Endothelial cell of umbilical vein (primary cell): ENCODE results near the gene TRIM27. TPM values are rescaled to one million over a fixed set of nuclear protein-coding genes. Genes with fewer than 3 reads are reported as not detected.
"Not testable (repeated sequence)": the region's sequence is repeated elsewhere in the genome, so short reads cannot be mapped to it uniquely, and the experiment has no call there.

ENCODE experiments used
- BruUV-seq: library from RNA; stranded (reverse); fragments of 400-500 nt; replicated peaks from 2 replicates; lab custom pipeline; 2021; lab: Mats Ljungman, UMichigan
- CTCF ChIA-PET: fragments of 300-600, 350-600 bp; sonication (Branson Sonifier 250); formaldehyde crosslinking; loops from one replicate; lab custom pipeline; 2021; ENCODE audit warnings: antibody characterized with exemption, inconsistent platforms; lab: Charles Lee
- POLR2A ChIA-PET: fragments of 300-600, 350-600 bp; sonication (Branson Sonifier 250); formaldehyde crosslinking; loops from one replicate; lab custom pipeline; 2021; ENCODE audit warnings: antibody characterized with exemption, inconsistent platforms; lab: Charles Lee
- DNase-seq: peaks from one replicate; pipeline ENCODE4 v3.0.0-alpha.2; 2011; ENCODE audit warnings: low read depth, low spot score
- FAIRE-seq: peaks from 2 replicates; lab custom pipeline; 2011; peaks lifted over from hg19 to GRCh38; lab: Jason Lieb, UNC
- H2AFZ ChIP-seq: 2 replicates; pipeline ENCODE4 v1.6.0; 2012; ENCODE audit warnings: low read depth, low read length, control low read depth, inconsistent platforms
- H3K27ac ChIP-seq: 2 replicates; pipeline ENCODE4 v1.5.1; 2011; ENCODE audit warnings: low read depth, mild to moderate bottlenecking, control low read depth, low read length, moderate library complexity; ENCODE audit not compliant: insufficient read depth
- H3K27me3 ChIP-seq, 2 experiments: 2 replicates each; pipeline versions ENCODE4 v1.6.0 to v1.6.1; 2011; ENCODE audit warnings: low read length in 2 of 2, mixed read lengths in 1 of 2; ENCODE audit not compliant: control insufficient read depth in 2 of 2, insufficient read depth in 2 of 2
- H3K36me3 ChIP-seq, 2 experiments: 2 replicates in 1 of 2; 3 replicates in 1 of 2; pipeline ENCODE4 v1.5.1; 2011; ENCODE audit warnings: low read length in 2 of 2, mild to moderate bottlenecking in 1 of 2, moderate library complexity in 1 of 2; ENCODE audit not compliant: control insufficient read depth in 2 of 2, insufficient read depth in 2 of 2; ENCODE audit errors: extremely low read depth in 1 of 2
- H3K4me1 ChIP-seq: 3 replicates; pipeline ENCODE4 v1.5.1; 2011; ENCODE audit warnings: mild to moderate bottlenecking, low read length; ENCODE audit not compliant: control insufficient read depth, insufficient read depth; ENCODE audit errors: extremely low read depth
- H3K4me2 ChIP-seq: 2 replicates; pipeline ENCODE4 v1.6.1; 2011; ENCODE audit warnings: low read length, control low read depth, mixed read lengths; ENCODE audit not compliant: insufficient read depth
- H3K4me3 ChIP-seq, 3 experiments: fragments of 200-600 bp in 1 of 3; sonication (generic), shearing (Covaris generic) in 1 of 3; replicated peaks in 1 of 3; 2 replicates each; pipeline ENCODE4 v1.5.1; 2011 to 2016; ENCODE audit warnings: control low read depth in 3 of 3, low read length in 3 of 3, mild to moderate bottlenecking in 2 of 3, inconsistent platforms in 1 of 3, low read depth in 1 of 3, moderate library complexity in 1 of 3; ENCODE audit not compliant: insufficient read depth in 1 of 3
- H3K79me2 ChIP-seq: 2 replicates; pipeline ENCODE4 v1.6.0; 2012; ENCODE audit warnings: low read length, inconsistent platforms; ENCODE audit not compliant: control insufficient read depth, insufficient read depth
- H3K9ac ChIP-seq: replicated peaks from 2 replicates; pipeline ENCODE3; 2011; ENCODE audit warnings: low read length, control low read depth; ENCODE audit not compliant: insufficient read depth; ENCODE audit errors: extremely low read depth
- H3K9me1 ChIP-seq: replicated peaks from 3 replicates; pipeline ENCODE4 v1.6.0; 2011; ENCODE audit warnings: mild to moderate bottlenecking, low read length; ENCODE audit not compliant: control insufficient read depth, insufficient read depth; ENCODE audit errors: extremely low read depth
- H3K9me3 ChIP-seq: replicated peaks from 2 replicates; pipeline ENCODE4 v1.5.1; 2012; ENCODE audit warnings: low read length, inconsistent platforms; ENCODE audit not compliant: control insufficient read depth, insufficient read depth
- H4K20me1 ChIP-seq: replicated peaks from 2 replicates; pipeline ENCODE3; 2011; ENCODE audit warnings: mild to moderate bottlenecking, low read length; ENCODE audit not compliant: control insufficient read depth, insufficient read depth; ENCODE audit errors: extremely low read depth
- CTCF ChIP-seq, 2 donors: IDR thresholded peaks; 1 replicate in 1 of 2; 2 replicates in 1 of 2; pipeline ENCODE4 v1.5.1; 2011; ENCODE audit warnings: low read length in 2 of 2, mild to moderate bottlenecking in 2 of 2, moderate library complexity in 2 of 2, control low read depth in 1 of 2, inconsistent platforms in 1 of 2, low read depth in 1 of 2; ENCODE audit not compliant: insufficient read depth in 1 of 2; ENCODE audit errors: extremely low read depth in 1 of 2
- EZH2 ChIP-seq: IDR thresholded peaks from 2 replicates; pipeline ENCODE4 v1.6.1; 2012; ENCODE audit warnings: borderline replicate concordance, low read depth, mild to moderate bottlenecking, moderate library complexity, low read length, inconsistent platforms; ENCODE audit not compliant: severe bottlenecking
- FOS ChIP-seq: IDR thresholded peaks from 2 replicates; pipeline ENCODE4 v1.6.1; 2011; ENCODE audit warnings: mild to moderate bottlenecking, low read length, moderate library complexity, borderline replicate concordance; ENCODE audit not compliant: insufficient read depth
- GATA2 ChIP-seq: IDR thresholded peaks from 2 replicates; pipeline ENCODE4 v1.7.0; 2011; ENCODE audit warnings: low read depth, mild to moderate bottlenecking, moderate library complexity, mixed read lengths, low read length; ENCODE audit not compliant: insufficient read length, insufficient read depth
- JUN ChIP-seq: IDR thresholded peaks from 2 replicates; pipeline ENCODE4 v1.6.1; 2011; ENCODE audit warnings: borderline replicate concordance, low read depth; ENCODE audit not compliant: insufficient read length, insufficient read depth
- MAX ChIP-seq: IDR thresholded peaks from 2 replicates; pipeline ENCODE4 v1.6.1; 2011; ENCODE audit not compliant: insufficient read depth, insufficient read length
- MYC ChIP-seq: IDR thresholded peaks from one replicate; pipeline ENCODE4 v1.6.1; 2011; ENCODE audit warnings: mild to moderate bottlenecking, low read depth, low read length
- POLR2A ChIP-seq: IDR thresholded peaks from 2 replicates; pipeline ENCODE4 v1.6.1; 2012; ENCODE audit warnings: low read depth, mild to moderate bottlenecking, control low read depth, low read length
- POLR2AphosphoS5 ChIP-seq: IDR thresholded peaks from 2 replicates; pipeline ENCODE4 v1.6.1; 2012; ENCODE audit warnings: low read depth, mild to moderate bottlenecking, control low read depth, low read length, moderate library complexity; ENCODE audit not compliant: insufficient read depth
- dilution Hi-C: fragments of 300-500 bp; cut with MboI; formaldehyde crosslinking; loops from one replicate; pipeline ENCODE4 v1.15.0; 2019; ENCODE audit warnings: low sequenced_read_pairs; ENCODE audit not compliant: extremely low pct_ligation_motif_present
- intact Hi-C: fragments of 100-400 bp; cut with micrococcal nuclease; formaldehyde crosslinking; loops from one replicate; pipeline ENCODE4 v1.10.0; 2022
- polyA plus RNA-seq, 4 experiments: library from polyadenylated mRNA; depleted of rRNA in 3 of 4; stranded (reverse) in 3 of 4; unstranded in 1 of 4; fragments of >200 nt; gene quantifications; 2 replicates each; pipeline versions ENCODE4 v1.2.1 to v1.2.3, GENCODE V29; 2011 to 2012; ENCODE audit warnings: missing spikeins in 1 of 4
- total RNA-seq: library from RNA; stranded (reverse); gene quantifications from 2 replicates; pipeline ENCODE4 v1.2.3, GENCODE V29; 2021

TRIM27 gene
- total and polyA plus RNA-seq, 2 donors (not counting 3 experiments of a cell fraction or from before 2014, with no cell fraction given), result 67.1 to 69.2 TPM

- H3K9me1 ChIP-seq, H4K20me1 ChIP-seq, H3K9me3 ChIP-seq, H3K79me2 ChIP-seq, BruUV-seq, intact Hi-C loops, H3K4me1 ChIP-seq, H3K27me3 ChIP-seq, H3K9ac ChIP-seq, H2AFZ ChIP-seq, CTCF ChIA-PET, H3K4me2 ChIP-seq, H3K27ac ChIP-seq, H3K4me3 ChIP-seq, H3K36me3 ChIP-seq, dilution Hi-C loops, POLR2A ChIA-PET, DNase-seq: not testable (repeated sequence)
- FAIRE-seq, result peak; percentile 12
Observed at GRCh38 chr6:28929339-28929738, 5.6 kb upstream of the TRIM27 start.

- FAIRE-seq, result no peak
Observed at GRCh38 chr6:28927846-28928245, 4.1 kb upstream of the TRIM27 start.

More at GRCh38 chr6:28927846-28928245, 4.1 kb upstream of the TRIM27 start:
- Histone ChIP-seq H3K4me3 (no peak overlapping the region), H2AFZ (no peak overlapping the region), H3K9ac (no peak overlapping the region), H3K4me2 (no peak overlapping the region), H3K27me3 (peaks cover 0 to 2% of the 10 kb centered on the region in 2 experiments), H3K79me2 (peaks cover 5% of the 10 kb centered on the region), H3K9me1 (no peaks in the 10 kb centered on the region), H4K20me1 (no peaks in the 10 kb centered on the region), H3K9me3 (no peaks in the 10 kb centered on the region), H3K27ac (no peak overlapping the region), H3K4me1 (peaks cover 3% of the 10 kb centered on the region), H3K36me3 (no peaks in the 10 kb centered on the region)
- TF ChIP-seq POLR2AphosphoS5 (no peak), FOS (no peak), MYC (no peak), JUN (no peak), CTCF (IDR thresholded peaks at IDR 0.05; ENCODE audit: extremely low read depth in 1 of 2, insufficient read depth in 1 of 2, low read depth in 1 of 2, low read length in 2 of 2) (no peak), POLR2A (no peak), GATA2 (no peak), EZH2 (no peak), MAX (no peak)
- POLR2A ChIA-PET, result no interaction called here
- intact Hi-C loops, result no loop called here
- BruUV-seq, result no TSS peak
- dilution Hi-C loops, result no loop called here
- DNase-seq, result no peak
- CTCF ChIA-PET, result interaction anchor here (1.7 kb wide), 1 partner anchor 14 kb away, joined by 3 read pairs; no protein-coding TSS in a partner anchor
